IMR-90 (cell line): ENCODE results near the gene KIAA0408. TPM values are rescaled to one million over a fixed set of nuclear protein-coding genes. Genes with fewer than 3 reads are reported as not detected.

Experiments used
- ATAC-seq: fragments of 200-7000 bp; cut with Tn5 transposase; 2 replicates; pipeline ENCODE4 v1.9.1; 2020; ENCODE audit warnings: low read depth, mild to moderate bottlenecking, moderate library complexity
- BruUV-seq: library from RNA; stranded (reverse); fragments of 400-500 nt; replicated peaks from 2 replicates; lab custom pipeline; 2021; lab: Mats Ljungman, UMichigan
- CTCF ChIA-PET: fragments of 300-600 bp; formaldehyde crosslinking; extraction: SDS; loops from one replicate; lab custom pipeline; 2021; ENCODE audit warnings: antibody characterized with exemption; lab: Yijun Ruan, JAX
- POLR2A ChIA-PET: fragments of 300-600 bp; sonication (Branson Sonifier 250); formaldehyde crosslinking; loops from one replicate; lab custom pipeline; 2022; ENCODE audit warnings: antibody characterized with exemption; ENCODE audit not compliant: unreplicated experiment; lab: Charles Lee
- DNase-seq: peaks from one replicate; pipeline ENCODE4 v3.0.0; 2013
- H2AFZ ChIP-seq: replicated peaks from 2 replicates; pipeline ENCODE3; 2013; ENCODE audit warnings: low read length, mild to moderate bottlenecking; ENCODE audit not compliant: poor library complexity
- H2AK5ac ChIP-seq: 2 replicates; pipeline ENCODE4 v1.6.1; 2013; ENCODE audit warnings: low read depth, low read length, inconsistent platforms
- H2AK9ac ChIP-seq: replicated peaks from 2 replicates; pipeline ENCODE3; 2013; ENCODE audit warnings: mild to moderate bottlenecking, low read depth, low read length, moderate library complexity; ENCODE audit not compliant: poor library complexity
- H2BK120ac ChIP-seq: 2 replicates; pipeline ENCODE4 v1.6.1; 2013; ENCODE audit warnings: low read depth, low read length, inconsistent platforms
- H2BK15ac ChIP-seq: 3 replicates; pipeline ENCODE4 v1.6.1; 2013; ENCODE audit warnings: low read depth, low read length, inconsistent platforms
- H2BK20ac ChIP-seq: 2 replicates; pipeline ENCODE4 v1.6.1; 2013; ENCODE audit warnings: low read depth, mild to moderate bottlenecking, inconsistent platforms, low read length, moderate library complexity
- H2BK5ac ChIP-seq: 2 replicates; pipeline ENCODE4 v1.6.1; 2013; ENCODE audit warnings: mild to moderate bottlenecking, low read depth, low read length, inconsistent platforms; ENCODE audit not compliant: poor library complexity, severe bottlenecking
- H3K14ac ChIP-seq: replicated peaks from 2 replicates; pipeline ENCODE4 v1.6.1; 2013; ENCODE audit warnings: low read depth, low read length, inconsistent platforms
- H3K18ac ChIP-seq: 2 replicates; pipeline ENCODE4 v1.6.1; 2013; ENCODE audit warnings: low read depth, low read length, control low read depth
- H3K23ac ChIP-seq: 2 replicates; pipeline ENCODE4 v1.6.1; 2013; ENCODE audit warnings: low read depth, low read length, inconsistent platforms
- H3K27ac ChIP-seq: 2 replicates; pipeline ENCODE4 v1.5.1; 2013; ENCODE audit warnings: mild to moderate bottlenecking, control low read depth, low read length; ENCODE audit not compliant: insufficient read depth
- H3K27me3 ChIP-seq: 2 replicates; pipeline ENCODE4 v1.6.1; 2013; ENCODE audit warnings: low read length; ENCODE audit not compliant: control insufficient read depth, insufficient read depth
- H3K36me3 ChIP-seq: 2 replicates; pipeline ENCODE4 v1.6.1; 2013; ENCODE audit warnings: low read length, mixed read lengths; ENCODE audit not compliant: control insufficient read depth, insufficient read depth
- H3K4ac ChIP-seq: 2 replicates; pipeline ENCODE4 v1.6.1; 2013; ENCODE audit warnings: low read depth, low read length, inconsistent platforms
- H3K4me1 ChIP-seq: 2 replicates; pipeline ENCODE4 v1.6.1; 2013; ENCODE audit warnings: low read length, mixed read lengths; ENCODE audit not compliant: control insufficient read depth, insufficient read depth
- H3K4me2 ChIP-seq: 2 replicates; pipeline ENCODE4 v1.6.1; 2013; ENCODE audit warnings: low read depth, mild to moderate bottlenecking, control low read depth, low read length, moderate library complexity
- H3K4me3 ChIP-seq: 2 replicates; pipeline ENCODE4 v1.5.1; 2013; ENCODE audit warnings: low read depth, mild to moderate bottlenecking, control low read depth, low read length, moderate library complexity; ENCODE audit not compliant: insufficient read depth
- H3K56ac ChIP-seq: 2 replicates; pipeline ENCODE4 v1.6.1; 2013; ENCODE audit warnings: low read length, inconsistent platforms; ENCODE audit not compliant: insufficient read depth; ENCODE audit errors: extremely low read depth
- H3K79me1 ChIP-seq, 2 experiments: 2 replicates each; pipeline ENCODE4 v1.6.1; 2013; ENCODE audit warnings: low read length in 2 of 2, inconsistent platforms in 1 of 2, low read depth in 1 of 2
- H3K9ac ChIP-seq: 2 replicates; pipeline ENCODE4 v1.6.1; 2013; ENCODE audit warnings: low read depth, low read length, control low read depth
- H3K9me1 ChIP-seq: 2 replicates; pipeline ENCODE4 v1.6.1; 2013; ENCODE audit warnings: low read length, inconsistent platforms; ENCODE audit not compliant: insufficient read depth
- H3K9me3 ChIP-seq: 2 replicates; pipeline ENCODE4 v1.6.1; 2013; ENCODE audit warnings: low read length; ENCODE audit not compliant: control insufficient read depth, insufficient read depth
- H4K20me1 ChIP-seq: 2 replicates; pipeline ENCODE4 v1.6.1; 2013; ENCODE audit warnings: low read length, inconsistent platforms; ENCODE audit not compliant: insufficient read depth
- H4K5ac ChIP-seq: 2 replicates; pipeline ENCODE4 v1.6.1; 2013; ENCODE audit warnings: mild to moderate bottlenecking, low read depth, low read length, control low read depth
- H4K8ac ChIP-seq, 2 experiments: 2 replicates each; pipeline ENCODE4 v1.6.1; 2013; ENCODE audit warnings: low read depth in 2 of 2, low read length in 2 of 2, control low read depth in 1 of 2, inconsistent platforms in 1 of 2
- H4K91ac ChIP-seq: 2 replicates; pipeline ENCODE4 v1.6.1; 2013; ENCODE audit warnings: low read depth, low read length, inconsistent platforms; ENCODE audit not compliant: insufficient read depth
- BHLHE40 ChIP-seq: fragments of 150-350 bp; IDR thresholded peaks from 2 replicates; pipeline ENCODE4 v1.6.1; 2016; ENCODE audit warnings: mild to moderate bottlenecking, low read depth, low read length
- whole genome bisulfite sequencing, 2 experiments: methylation state at CpG; one replicate each; pipeline versions ENCODE4 v1.1.5 to v1.1.7; 2013; ENCODE audit warnings: missing lambda C conversion rate in 2 of 2; ENCODE audit not compliant: insufficient read length in 1 of 2; ENCODE audit errors: extremely low coverage in 2 of 2; 5-methylcytosine and 5-hydroxymethylcytosine counted together
- dilution Hi-C: fragments of 300-500 bp; cut with HindIII; formaldehyde crosslinking; loops from one replicate; pipeline ENCODE4 v1.14.3; 2018; ENCODE audit warnings: low sequenced_read_pairs; ENCODE audit not compliant: unreplicated experiment
- in situ Hi-C: fragments of 300-500 bp; cut with MboI; formaldehyde crosslinking; loops from 3 replicates; pipeline ENCODE4 v1.14.3; 2019; ENCODE audit warnings: low sequenced_read_pairs, inconsistent platforms, mixed read lengths
- intact Hi-C: fragments of 100-400 bp; cut with micrococcal nuclease; formaldehyde crosslinking; loops from 2 replicates; pipeline ENCODE4 v1.10.0; 2022
- polyA plus RNA-seq, 3 experiments: library from polyadenylated mRNA; depleted of rRNA; stranded (reverse); fragments of >200 nt; gene quantifications; 2 replicates each; pipeline ENCODE4 v1.2.3, GENCODE V29; 2012; ENCODE audit warnings: low replicate concordance in 1 of 3
- total RNA-seq: library from RNA; depleted of rRNA; stranded (reverse); fragments of >200 nt; gene quantifications from 2 replicates; pipeline ENCODE4 v1.2.3, GENCODE V29; 2012
- TF ChIP-seq, protein P1 (sequence below): conservative IDR thresholded peaks from 2 replicates; pipeline ENCODE4 v1.5.1; 2012; ENCODE audit warnings: mild to moderate bottlenecking, low read depth, low read length, improper control_type of control experiment

The KIAA0408 gene
- total and polyA plus RNA-seq, 2 of the 4 experiments (the other 2 are of a cell fraction) = 0.90 to 2.9 TPM

GRCh38 chr6:127463056-127463455, 3.9 kb upstream of the KIAA0408 start:
- Histone ChIP-seq H4K8ac (no peak overlapping the region), H2BK20ac (no peak overlapping the region), H2BK5ac (no peak overlapping the region), H2BK15ac (no peak overlapping the region), H3K4ac (no peak overlapping the region), H2AK5ac (no peak overlapping the region), H3K4me1 (peaks cover 4% of the 10 kb centered on the region; the same call in 1 of the 2 replicates), H2AFZ (no peak overlapping the region), H4K5ac (no peak overlapping the region), H2AK9ac (no peak overlapping the region), H3K14ac (no peak overlapping the region), H3K9ac (no peak overlapping the region), H3K4me2 (no peak overlapping the region), H4K20me1 (peaks cover 3% of the 10 kb centered on the region; the same call in 1 of the 2 replicates), H3K18ac (no peak overlapping the region), H3K79me1 (no peaks in the 10 kb centered on the region), H3K9me1 (peaks cover 3% of the 10 kb centered on the region; the same call in 1 of the 2 replicates), H2BK120ac (no peak overlapping the region), H3K27ac (no peak overlapping the region), H3K36me3 (no peaks in the 10 kb centered on the region), H3K23ac (no peak overlapping the region), H3K56ac (no peak overlapping the region), H3K9me3 (no peaks in the 10 kb centered on the region), H3K4me3 (no peak overlapping the region), H4K91ac (no peak overlapping the region), H3K27me3 (no peaks in the 10 kb centered on the region)
- dilution Hi-C loops (no loop called here), in situ Hi-C loops (loop anchor here (10.0 kb wide), 1 partner anchor 158 kb away; no protein-coding TSS in a partner anchor), intact Hi-C loops (no loop called here)
- no TSS peak for BruUV-seq
- ChIA-PET POLR2A (no interaction called here), CTCF (no interaction called here)
- DNase-seq (peak; percentile 20), ATAC-seq (no peak)
- WGBS, 2 experiments = no CpG with 5 or more reads among the region's 5 CpGs
- TF ChIP-seq, protein P1, sequence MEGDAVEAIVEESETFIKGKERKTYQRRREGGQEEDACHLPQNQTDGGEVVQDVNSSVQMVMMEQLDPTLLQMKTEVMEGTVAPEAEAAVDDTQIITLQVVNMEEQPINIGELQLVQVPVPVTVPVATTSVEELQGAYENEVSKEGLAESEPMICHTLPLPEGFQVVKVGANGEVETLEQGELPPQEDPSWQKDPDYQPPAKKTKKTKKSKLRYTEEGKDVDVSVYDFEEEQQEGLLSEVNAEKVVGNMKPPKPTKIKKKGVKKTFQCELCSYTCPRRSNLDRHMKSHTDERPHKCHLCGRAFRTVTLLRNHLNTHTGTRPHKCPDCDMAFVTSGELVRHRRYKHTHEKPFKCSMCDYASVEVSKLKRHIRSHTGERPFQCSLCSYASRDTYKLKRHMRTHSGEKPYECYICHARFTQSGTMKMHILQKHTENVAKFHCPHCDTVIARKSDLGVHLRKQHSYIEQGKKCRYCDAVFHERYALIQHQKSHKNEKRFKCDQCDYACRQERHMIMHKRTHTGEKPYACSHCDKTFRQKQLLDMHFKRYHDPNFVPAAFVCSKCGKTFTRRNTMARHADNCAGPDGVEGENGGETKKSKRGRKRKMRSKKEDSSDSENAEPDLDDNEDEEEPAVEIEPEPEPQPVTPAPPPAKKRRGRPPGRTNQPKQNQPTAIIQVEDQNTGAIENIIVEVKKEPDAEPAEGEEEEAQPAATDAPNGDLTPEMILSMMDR = no peak
- TF ChIP-seq BHLHE40 = no peak
